Activated T-cell treated with anti-CD3 and anti-CD28 coated beads for 48 hours (primary cell): Measurements from ENCODE around the gene EML4.
"Not testable (repeated sequence)": the region's sequence is repeated elsewhere in the genome, so short reads cannot be mapped to it uniquely, and the experiment has no call there.

Source experiments
- DNase-seq: peaks from one replicate; pipeline ENCODE4 v3.0.0-alpha.2; 2020; ENCODE audit warnings: low read depth

Gene EML4

GRCh38 chr2:42172566-42172965, 3.4 kb downstream of the EML4 start:
- no peak for DNase-seq

- DNase-seq, result not testable (repeated sequence)
Observed at GRCh38 chr2:42173467-42173866, 4.3 kb downstream of the EML4 start.

GRCh38 chr2:42176992-42177738, 8.0 kb downstream of the EML4 start:
- DNase-seq, result no peak

- DNase-seq, result no peak
Observed at GRCh38 chr2:42178335-42178734, 9.2 kb downstream of the EML4 start.

- no peak for DNase-seq
Observed at GRCh38 chr2:42180300-42180699, 11.1 kb downstream of the EML4 start.

GRCh38 chr2:42182654-42183308, 13.6 kb downstream of the EML4 start:
- no peak for DNase-seq

- DNase-seq, result no peak
Observed at GRCh38 chr2:42183775-42184174, 14.6 kb downstream of the EML4 start.

GRCh38 chr2:42184346-42184745, 15.2 kb downstream of the EML4 start:
- no peak for DNase-seq

GRCh38 chr2:42185220-42185921, 16.2 kb downstream of the EML4 start:
- no peak for DNase-seq

- no peak for DNase-seq
Observed at GRCh38 chr2:42186366-42186765, 17.2 kb downstream of the EML4 start.

- no peak for DNase-seq
Observed at GRCh38 chr2:42186945-42187632, 17.9 kb downstream of the EML4 start.

GRCh38 chr2:42187886-42188285, 18.7 kb downstream of the EML4 start:
- DNase-seq, result no peak

- DNase-seq, result no peak
Observed at GRCh38 chr2:42189235-42189566, 20.0 kb downstream of the EML4 start.

- DNase-seq, result no peak
Observed at GRCh38 chr2:42190191-42190590, 21.0 kb downstream of the EML4 start.

GRCh38 chr2:42191285-42192009, 22.3 kb downstream of the EML4 start:
- no peak for DNase-seq

GRCh38 chr2:42192010-42192373, 22.8 kb downstream of the EML4 start:
- no peak for DNase-seq

- DNase-seq, result no peak
Observed at GRCh38 chr2:42192652-42193566, 23.8 kb downstream of the EML4 start.

GRCh38 chr2:42193722-42194187, 24.6 kb downstream of the EML4 start:
- DNase-seq, result no peak

- DNase-seq, result no peak
Observed at GRCh38 chr2:42194428-42194827, 25.3 kb downstream of the EML4 start.

GRCh38 chr2:42195559-42195958, 26.4 kb downstream of the EML4 start:
- no peak for DNase-seq

- no peak for DNase-seq
Observed at GRCh38 chr2:42196070-42196402, 26.9 kb downstream of the EML4 start.
